SU-DHL-6 (cell line): ENCODE results near the gene SEMA4C.

Experiments
- EZH2phosphoT487 ChIP-seq: fragments of 200-600 bp; sonication (generic), shearing (Covaris generic); conservative IDR thresholded peaks from 2 replicates; pipeline ENCODE4 v1.6.1; 2018; ENCODE audit warnings: mild to moderate bottlenecking, antibody characterized with exemption, low read length, moderate library complexity, mixed read lengths
- TF ChIP-seq, protein P1 (sequence below): fragments of 200-600 bp; sonication (generic); IDR thresholded peaks from one replicate; pipeline ENCODE4 v1.5.1; 2017; ENCODE audit warnings: antibody characterized with exemption, mild to moderate bottlenecking, low read length, moderate library complexity; ENCODE audit not compliant: insufficient read depth, poor library complexity, severe bottlenecking

DNA sequence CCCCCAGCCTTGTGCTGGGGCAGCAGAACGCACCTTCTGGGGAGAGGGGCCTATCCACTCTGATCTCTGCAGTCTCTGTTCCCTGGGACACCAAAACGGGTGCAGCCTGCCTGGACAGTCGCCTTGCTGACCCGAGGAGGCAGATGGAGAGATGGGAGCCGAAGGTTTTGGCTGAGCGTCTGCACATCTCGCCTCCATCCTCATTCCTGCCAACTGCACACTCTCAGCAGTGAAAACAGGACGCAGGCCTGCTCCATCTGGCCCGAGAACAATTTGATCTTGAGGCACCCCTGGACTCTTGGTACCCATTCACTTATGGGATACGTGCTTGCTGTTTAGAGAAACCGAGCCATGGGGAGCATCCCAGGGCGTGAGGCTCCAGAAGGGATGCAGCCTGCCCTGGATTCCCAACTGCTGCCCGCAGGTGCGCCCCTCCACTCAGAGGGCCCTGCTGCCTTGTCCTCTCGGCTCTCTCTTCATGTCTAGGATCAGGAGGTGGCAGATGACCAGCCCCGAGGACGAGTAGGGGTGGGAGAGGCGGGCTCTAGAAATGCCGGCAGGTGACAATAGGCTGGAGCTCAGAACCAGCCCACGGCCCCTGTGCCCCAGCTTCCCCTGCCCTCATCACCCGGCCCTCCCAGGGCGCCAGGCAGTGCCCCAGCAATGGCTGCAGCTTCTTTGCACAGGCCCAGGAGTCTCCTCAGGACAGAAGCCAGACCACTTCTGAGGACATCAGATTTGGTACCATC lies 9.1 kb upstream of the SEMA4C start:
- TF ChIP-seq, protein P1, sequence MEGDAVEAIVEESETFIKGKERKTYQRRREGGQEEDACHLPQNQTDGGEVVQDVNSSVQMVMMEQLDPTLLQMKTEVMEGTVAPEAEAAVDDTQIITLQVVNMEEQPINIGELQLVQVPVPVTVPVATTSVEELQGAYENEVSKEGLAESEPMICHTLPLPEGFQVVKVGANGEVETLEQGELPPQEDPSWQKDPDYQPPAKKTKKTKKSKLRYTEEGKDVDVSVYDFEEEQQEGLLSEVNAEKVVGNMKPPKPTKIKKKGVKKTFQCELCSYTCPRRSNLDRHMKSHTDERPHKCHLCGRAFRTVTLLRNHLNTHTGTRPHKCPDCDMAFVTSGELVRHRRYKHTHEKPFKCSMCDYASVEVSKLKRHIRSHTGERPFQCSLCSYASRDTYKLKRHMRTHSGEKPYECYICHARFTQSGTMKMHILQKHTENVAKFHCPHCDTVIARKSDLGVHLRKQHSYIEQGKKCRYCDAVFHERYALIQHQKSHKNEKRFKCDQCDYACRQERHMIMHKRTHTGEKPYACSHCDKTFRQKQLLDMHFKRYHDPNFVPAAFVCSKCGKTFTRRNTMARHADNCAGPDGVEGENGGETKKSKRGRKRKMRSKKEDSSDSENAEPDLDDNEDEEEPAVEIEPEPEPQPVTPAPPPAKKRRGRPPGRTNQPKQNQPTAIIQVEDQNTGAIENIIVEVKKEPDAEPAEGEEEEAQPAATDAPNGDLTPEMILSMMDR: no peak
- no peak for TF ChIP-seq EZH2phosphoT487
